ENCODE results near the gene CACNG4.

- TF ChIP-seq POLR2AphosphoS5 (IDR thresholded peaks at IDR 0.05; ENCODE audit: low read depth, low read length) = no peak
- no peak for TF ChIP-seq CTCF (IDR thresholded peaks at IDR 0.05 in 2 of 3, conservative IDR thresholded peaks at IDR 0.05 in 1 of 3; ENCODE audit: borderline replicate concordance in 1 of 3, insufficient read depth in 1 of 3, low read depth in 2 of 3, low read length in 2 of 3)
- TF ChIP-seq ZBTB33 (IDR thresholded peaks at IDR 0.05; ENCODE audit: extremely low read depth, insufficient replicate concordance, low read length) = no peak
- no peak for TF ChIP-seq POLR2A (IDR thresholded peaks at IDR 0.05; ENCODE audit: borderline replicate concordance, extremely low read depth, insufficient read depth, insufficient read length)
- no peak for TF ChIP-seq YY1 (IDR thresholded peaks at IDR 0.05; ENCODE audit: extremely low read depth, insufficient replicate concordance, low read depth, low read length)
- TF ChIP-seq REST (IDR thresholded peaks at IDR 0.05; ENCODE audit: low read depth) = no peak
These were observed 45.6 kb upstream of the CACNG4 start for GRCh38 chr17:66918896-66919295.

All from HCT116 (cell line).